H9 (cell line): Measurements from ENCODE around the gene CCDC88C. TPM values are rescaled to one million over a fixed set of nuclear protein-coding genes. Genes with fewer than 3 reads are reported as not detected.

Experiments
- DNase-seq: peaks from one replicate; pipeline ENCODE4 v3.0.0-alpha.2; 2017
- H2AFZ ChIP-seq: one replicate; pipeline ENCODE4 v1.6.1; 2013; ENCODE audit warnings: mild to moderate bottlenecking, low read length, control low read depth, moderate library complexity
- H2AK5ac ChIP-seq: 2 replicates; pipeline ENCODE4 v1.6.1; 2013; ENCODE audit warnings: low read length, control low read depth, mixed read lengths; ENCODE audit not compliant: insufficient read length
- H2BK120ac ChIP-seq: one replicate; pipeline ENCODE4 v1.6.1; 2013; ENCODE audit warnings: low read depth, mild to moderate bottlenecking, low read length, control low read depth, inconsistent platforms; ENCODE audit not compliant: poor library complexity, severe bottlenecking
- H2BK12ac ChIP-seq: 2 replicates; pipeline ENCODE4 v1.6.1; 2013; ENCODE audit warnings: low read length, control low read depth, mixed read lengths, low read depth; ENCODE audit not compliant: insufficient read length
- H2BK15ac ChIP-seq: 2 replicates; pipeline ENCODE4 v1.6.1; 2013; ENCODE audit warnings: low read depth, low read length, control low read depth
- H2BK20ac ChIP-seq: one replicate; pipeline ENCODE4 v1.6.1; 2013; ENCODE audit warnings: low read depth, mild to moderate bottlenecking, low read length, control low read depth, inconsistent platforms; ENCODE audit not compliant: poor library complexity, severe bottlenecking
- H2BK5ac ChIP-seq: 2 replicates; pipeline ENCODE4 v1.6.1; 2013; ENCODE audit warnings: low read length, control low read depth, mixed read lengths; ENCODE audit not compliant: insufficient read length
- H3K14ac ChIP-seq: 2 replicates; pipeline ENCODE4 v1.6.1; 2013; ENCODE audit warnings: low read length, control low read depth; ENCODE audit not compliant: insufficient read depth
- H3K18ac ChIP-seq: 2 replicates; pipeline ENCODE4 v1.6.1; 2013; ENCODE audit warnings: low read depth, mild to moderate bottlenecking, mixed read lengths, low read length, control low read depth; ENCODE audit not compliant: insufficient read length
- H3K23ac ChIP-seq: 2 replicates; pipeline ENCODE4 v1.6.1; 2013; ENCODE audit warnings: low read length, control low read depth, mixed read lengths, low read depth; ENCODE audit not compliant: insufficient read length
- H3K23me2 ChIP-seq: 2 replicates; pipeline ENCODE4 v1.6.1; 2013; ENCODE audit warnings: low read depth, mild to moderate bottlenecking, mixed read lengths, low read length, control low read depth; ENCODE audit not compliant: insufficient read length, poor library complexity, severe bottlenecking
- H3K27ac ChIP-seq: 2 replicates; pipeline ENCODE4 v1.5.1; 2013; ENCODE audit warnings: low read length, control low read depth, mixed read lengths, low read depth; ENCODE audit not compliant: insufficient read length
- H3K27me3 ChIP-seq: 2 replicates; pipeline ENCODE4 v1.6.1; 2013; ENCODE audit warnings: low read length, control low read depth, inconsistent platforms; ENCODE audit not compliant: insufficient read depth
- H3K4ac ChIP-seq: 2 replicates; pipeline ENCODE4 v1.6.1; 2013; ENCODE audit warnings: low read depth, mild to moderate bottlenecking, control low read depth, inconsistent platforms, low read length, moderate library complexity
- H3K4me1 ChIP-seq: 2 replicates; pipeline ENCODE4 v1.6.1; 2013; ENCODE audit warnings: low read length, control low read depth, inconsistent platforms; ENCODE audit not compliant: insufficient read depth
- H3K4me2 ChIP-seq: 2 replicates; pipeline ENCODE4 v1.6.1; 2013; ENCODE audit warnings: low read length, control low read depth, mixed read lengths; ENCODE audit not compliant: insufficient read length, insufficient read depth
- H3K56ac ChIP-seq: 2 replicates; pipeline ENCODE4 v1.6.1; 2013; ENCODE audit warnings: low read depth, mild to moderate bottlenecking, mixed read lengths, low read length, control low read depth; ENCODE audit not compliant: insufficient read length
- H3K79me1 ChIP-seq: 2 replicates; pipeline ENCODE4 v1.6.1; 2013; ENCODE audit warnings: low read depth, mild to moderate bottlenecking, moderate library complexity, low read length, control low read depth, inconsistent platforms; ENCODE audit not compliant: insufficient read depth, poor library complexity, severe bottlenecking
- H3K79me2 ChIP-seq: 2 replicates; pipeline ENCODE4 v1.6.1; 2013; ENCODE audit warnings: low read length, control low read depth, inconsistent platforms; ENCODE audit not compliant: insufficient read depth
- H3K9ac ChIP-seq: 2 replicates; pipeline ENCODE4 v1.6.1; 2013; ENCODE audit warnings: low read length, control low read depth, mixed read lengths; ENCODE audit not compliant: insufficient read length; ENCODE audit errors: extremely low read depth
- H3K9me3 ChIP-seq: one replicate; pipeline ENCODE4 v1.6.1; 2013; ENCODE audit warnings: low read depth, low read length, inconsistent platforms; ENCODE audit not compliant: control insufficient read depth
- H3T11ph ChIP-seq: one replicate; pipeline ENCODE4 v1.6.1; 2013; ENCODE audit warnings: mild to moderate bottlenecking, low read length, control low read depth, inconsistent platforms
- H4K20me1 ChIP-seq: one replicate; pipeline ENCODE4 v1.6.1; 2013; ENCODE audit not compliant: control insufficient read depth, insufficient read length, insufficient read depth
- H4K5ac ChIP-seq: 2 replicates; pipeline ENCODE4 v1.6.1; 2013; ENCODE audit warnings: low read depth, mild to moderate bottlenecking, mixed read lengths, low read length, control low read depth; ENCODE audit not compliant: insufficient read length
- H4K8ac ChIP-seq: replicated peaks from 2 replicates; pipeline ENCODE4 v1.6.1; 2013; ENCODE audit warnings: low read length, control low read depth, mixed read lengths, low read depth; ENCODE audit not compliant: insufficient read length
- H4K91ac ChIP-seq: 2 replicates; pipeline ENCODE4 v1.6.1; 2013; ENCODE audit warnings: low read depth, mild to moderate bottlenecking, moderate library complexity, mixed read lengths, low read length, control low read depth; ENCODE audit not compliant: insufficient read length
- H3K27ac Mint-ChIP-seq, 3 experiments: 2 replicates in 2 of 3; 3 replicates in 1 of 3; pipeline ENCODE4 v1.8.0; 2020 to 2021; ENCODE audit warnings: mixed read lengths in 3 of 3, mild to moderate bottlenecking in 1 of 3, moderate library complexity in 1 of 3
- H3K27me3 Mint-ChIP-seq: 2 replicates; pipeline ENCODE4 v1.8.0; 2021; ENCODE audit warnings: low read depth, mild to moderate bottlenecking, moderate library complexity, mixed read lengths
- H3K36me3 Mint-ChIP-seq, 3 experiments: 2 replicates in 2 of 3; 3 replicates in 1 of 3; pipeline ENCODE4 v1.8.0; 2020 to 2021; ENCODE audit warnings: low read depth in 3 of 3, mixed read lengths in 3 of 3; ENCODE audit not compliant: insufficient read depth in 1 of 3
- H3K4me1 Mint-ChIP-seq, 2 experiments: 2 replicates each; pipeline ENCODE4 v1.8.0; 2020; ENCODE audit warnings: mixed read lengths in 2 of 2
- H3K4me3 Mint-ChIP-seq, 2 experiments: 2 replicates in 1 of 2; 3 replicates in 1 of 2; pipeline ENCODE4 v1.8.0; 2020 to 2021; ENCODE audit warnings: mild to moderate bottlenecking in 2 of 2, mixed read lengths in 2 of 2, moderate library complexity in 1 of 2
- H3K9me3 Mint-ChIP-seq, 2 experiments: 2 replicates in 1 of 2; 3 replicates in 1 of 2; pipeline ENCODE4 v1.8.0; 2020; ENCODE audit warnings: mild to moderate bottlenecking in 2 of 2, mixed read lengths in 2 of 2, moderate library complexity in 1 of 2
- CTCF ChIP-seq: fragments of 200-600 bp; sonication (generic); conservative IDR thresholded peaks from 3 replicates; pipeline ENCODE4 v1.8.0; 2021; ENCODE audit warnings: antibody characterized with exemption, mild to moderate bottlenecking
- WGBS: extraction: QIAGEN DNeasy Blood & Tissue Kit; methylation state at CpG from one replicate; pipeline ENCODE4 v1.1.7; 2013; ENCODE audit warnings: missing lambda C conversion rate, low lambda C conversion rate, mixed read lengths; ENCODE audit not compliant: insufficient read length; ENCODE audit errors: extremely low coverage; 5-methylcytosine and 5-hydroxymethylcytosine counted together
- total RNA-seq: library from RNA; stranded (reverse); gene quantifications from 2 replicates; pipeline ENCODE4 v1.2.1, GENCODE V29; 2021

Gene CCDC88C
- total RNA-seq, 1 experiment from 2014 or later = 52.4 TPM

- no peak overlapping the region for H2AK5ac ChIP-seq
- peaks cover 16% of the 10 kb centered on the region for H3K79me1 ChIP-seq
- Mint-ChIP-seq H3K27me3 (no peaks in the 10 kb centered on the region), H3K4me1 (peaks cover 56 to 58% of the 10 kb centered on the region in 2 experiments), H3K4me3 (peak overlapping the region in 1 of 2 experiments; percentile 20; a peak in 2 of 5 replicates), H3K27ac (peak overlapping the region in 2 of 3 experiments; percentile 53 to 95; a peak in 2 of 7 replicates), H3K36me3 (peaks cover 0 to 3% (median 0%) of the 10 kb centered on the region in 3 experiments; a peak in 4 of 7 replicates), H3K9me3 (no peaks in the 10 kb centered on the region; a peak in 2 of 5 replicates)
- H2BK15ac ChIP-seq = no peak overlapping the region
- TF ChIP-seq CTCF = no peak
- no peak for DNase-seq
- H2BK120ac ChIP-seq = no peak overlapping the region
- no peak overlapping the region for H4K5ac ChIP-seq
- H3K14ac ChIP-seq = no peak overlapping the region
- peaks cover 28% of the 10 kb centered on the region; the same call in 1 of the 2 replicates for H3K79me2 ChIP-seq
- H3T11ph ChIP-seq = no peak overlapping the region
- H3K9me3 ChIP-seq = no peaks in the 10 kb centered on the region
- H4K20me1 ChIP-seq = no peaks in the 10 kb centered on the region
- H3K23ac ChIP-seq = no peak overlapping the region
- WGBS = no CpG with 5 or more reads among the region's 13 CpGs
- no peak overlapping the region for H3K4me2 ChIP-seq
- H2BK12ac ChIP-seq = no peak overlapping the region
- no peak overlapping the region for H3K18ac ChIP-seq
- peaks cover 18% of the 10 kb centered on the region for H3K4me1 ChIP-seq
- no peak overlapping the region for H2BK20ac ChIP-seq
- no peak overlapping the region for H4K8ac ChIP-seq
- H2BK5ac ChIP-seq = no peak overlapping the region
- no peak overlapping the region for H2AFZ ChIP-seq
- H3K4ac ChIP-seq = no peak overlapping the region
- H3K56ac ChIP-seq = no peak overlapping the region
- H3K9ac ChIP-seq = no peak overlapping the region
- no peak overlapping the region for H4K91ac ChIP-seq
- no peaks in the 10 kb centered on the region for H3K23me2 ChIP-seq
- H3K27ac ChIP-seq = no peak overlapping the region
- H3K27me3 ChIP-seq = no peaks in the 10 kb centered on the region
These were observed 29.1 kb downstream of the CCDC88C start for GRCh38 chr14:91388551-91388975.
